K562 (cell line): ENCODE results near the gene CNOT4. TPM values are rescaled to one million over a fixed set of nuclear protein-coding genes. Genes with fewer than 3 reads are reported as not detected.

Source experiments
- ATAC-seq: fragments of 200-7000 bp; cut with Tn5 transposase; 3 replicates; pipeline ENCODE4 v1.9.1; 2020; ENCODE audit warnings: moderate library complexity
- BruUV-seq: library from RNA; stranded (reverse); fragments of 400-500 nt; replicated peaks from 2 replicates; lab custom pipeline; 2021; lab: Mats Ljungman, UMichigan
- CTCF ChIA-PET: fragments of 300-600 bp; formaldehyde crosslinking; extraction: SDS; loops from one replicate; lab custom pipeline; 2021; ENCODE audit warnings: low intra/inter-chr PET ratio; lab: Yijun Ruan, JAX
- POLR2A ChIA-PET: fragments of 300-600, 350-650 bp; sonication (Branson Sonifier 250); formaldehyde crosslinking; extraction: SDS; loops from one replicate; lab custom pipeline; 2021; ENCODE audit warnings: antibody characterized with exemption, inconsistent platforms; lab: Yijun Ruan, JAX
- DNase-seq, 4 experiments: peaks; one replicate each; pipeline versions ENCODE4 v3.0.0 to v3.0.0-alpha.2; 2011 to 2018; ENCODE audit warnings: low spot score in 3 of 4, mixed read lengths in 3 of 4; ENCODE audit errors: extremely low read depth in 1 of 4
- FAIRE-seq: peaks from 2 replicates; lab custom pipeline; 2011; peaks lifted over from hg19 to GRCh38; lab: Jason Lieb, UNC
- H2AFZ ChIP-seq: 2 replicates; pipeline ENCODE4 v1.6.0; 2011; ENCODE audit warnings: low read depth, low read length, control low read depth, inconsistent platforms
- H3K27ac ChIP-seq: fragments of 200-600 bp; 3 replicates; pipeline ENCODE4 v1.8.0; 2011; ENCODE audit warnings: low read depth, mild to moderate bottlenecking, control low read depth, inconsistent platforms, low read length, moderate library complexity, mixed read lengths; ENCODE audit errors: extremely low read depth
- H3K27me3 ChIP-seq, 2 experiments: fragments of 300-600 bp in 1 of 2; 2 replicates in 1 of 2; 3 replicates in 1 of 2; pipeline versions ENCODE4 v1.6.0 to v1.8.0; 2011; ENCODE audit warnings: inconsistent platforms in 2 of 2, low read length in 2 of 2, mild to moderate bottlenecking in 1 of 2, mixed read lengths in 1 of 2, moderate library complexity in 1 of 2; ENCODE audit not compliant: control insufficient read depth in 2 of 2, insufficient read depth in 2 of 2
- H3K36me3 ChIP-seq: fragments of 300-600 bp; 3 replicates; pipeline ENCODE4 v1.8.0; 2011; ENCODE audit warnings: mild to moderate bottlenecking, low read length, inconsistent platforms; ENCODE audit not compliant: control insufficient read depth, insufficient read depth
- H3K4me1 ChIP-seq, 2 experiments: fragments of 200-600 bp in 1 of 2; replicated peaks in 1 of 2; 2 replicates in 1 of 2; 3 replicates in 1 of 2; pipeline versions ENCODE4 v1.5.1 to v1.8.0; 2011; ENCODE audit warnings: inconsistent platforms in 2 of 2, low read length in 2 of 2, mild to moderate bottlenecking in 1 of 2, mixed read lengths in 1 of 2, moderate library complexity in 1 of 2; ENCODE audit not compliant: control insufficient read depth in 2 of 2, insufficient read depth in 2 of 2
- H3K4me2 ChIP-seq: 2 replicates; pipeline ENCODE4 v1.6.1; 2011; ENCODE audit warnings: low read length, control low read depth, inconsistent platforms, mixed read lengths; ENCODE audit not compliant: insufficient read depth
- H3K4me3 ChIP-seq: fragments of 200-600 bp; sonication (generic), shearing (Covaris generic); 2 replicates; pipeline ENCODE4 v1.5.1; 2016; ENCODE audit warnings: control low read depth, inconsistent platforms
- H3K79me2 ChIP-seq: fragments of 200-600 bp; 3 replicates; pipeline ENCODE4 v1.8.0; 2011; ENCODE audit warnings: low read length, inconsistent platforms; ENCODE audit not compliant: control insufficient read depth, insufficient read depth
- H3K9ac ChIP-seq, 2 experiments: 2 replicates each; pipeline versions ENCODE4 v1.6.0 to v1.6.1; 2011; ENCODE audit warnings: low read depth in 2 of 2, low read length in 2 of 2, control low read depth in 1 of 2, inconsistent platforms in 1 of 2, mild to moderate bottlenecking in 1 of 2, mixed read lengths in 1 of 2; ENCODE audit not compliant: insufficient read depth in 1 of 2
- H3K9me1 ChIP-seq: one replicate; pipeline ENCODE4 v1.6.0; 2011; ENCODE audit warnings: inconsistent platforms, mild to moderate bottlenecking, low read length, moderate library complexity; ENCODE audit not compliant: control insufficient read depth, insufficient read depth
- H3K9me3 ChIP-seq: replicated peaks from 2 replicates; pipeline ENCODE4 v1.5.1; 2011; ENCODE audit warnings: low read depth, low read length, inconsistent platforms; ENCODE audit not compliant: control insufficient read depth, insufficient read depth
- H4K20me1 ChIP-seq: replicated peaks from 2 replicates; pipeline ENCODE4 v1.6.1; 2011; ENCODE audit warnings: low read length, inconsistent platforms, mixed read lengths; ENCODE audit not compliant: control insufficient read depth, insufficient read depth
- AFF4 ChIP-seq: sonication (generic); formaldehyde crosslinking; IDR thresholded peaks from 2 replicates; pipeline ENCODE4 v1.8.0; 2023; ENCODE audit warnings: mild to moderate bottlenecking, missing genetic modification reagents
- CBFA2T2 ChIP-seq: fragments of 450-650 bp; conservative IDR thresholded peaks from 2 replicates; pipeline ENCODE4 v1.6.1; 2017; ENCODE audit warnings: mild to moderate bottlenecking
- CEBPB ChIP-seq: fragments of 450-650 bp; IDR thresholded peaks from 2 replicates; pipeline ENCODE4 v1.6.1; 2016; ENCODE audit warnings: missing genetic modification characterization, missing compliant biosample characterization
- DEAF1 ChIP-seq: fragments of 450-650 bp; formaldehyde crosslinking; IDR thresholded peaks from 2 replicates; pipeline ENCODE4 v1.4.0; 2020; ENCODE audit warnings: mild to moderate bottlenecking, moderate library complexity
- IRF9 ChIP-seq: fragments of 450-650 bp; IDR thresholded peaks from 2 replicates; pipeline ENCODE4 v1.6.1; 2016; ENCODE audit warnings: missing biosample characterization, missing genetic modification characterization
- MED1 ChIP-seq: sonication (generic); formaldehyde crosslinking; IDR thresholded peaks from 2 replicates; pipeline ENCODE4 v1.8.1; 2023; ENCODE audit warnings: missing genetic modification reagents, borderline replicate concordance
- NELFE ChIP-seq: IDR thresholded peaks from 2 replicates; pipeline ENCODE4 v1.6.1; 2011; ENCODE audit warnings: mild to moderate bottlenecking; ENCODE audit not compliant: insufficient read depth, insufficient read length
- POLR3A ChIP-seq: IDR thresholded peaks from 2 replicates; pipeline ENCODE4 v1.6.1; 2011; ENCODE audit warnings: borderline replicate concordance, mild to moderate bottlenecking, moderate library complexity; ENCODE audit not compliant: insufficient read length, insufficient read depth; ENCODE audit errors: extremely low read depth
- PRPF4 ChIP-seq: fragments of 200-400 bp; formaldehyde crosslinking; IDR thresholded peaks from one replicate; pipeline ENCODE4 v1.6.1; 2017; ENCODE audit warnings: low read length, low read depth, mild to moderate bottlenecking; ENCODE audit not compliant: insufficient read depth, poor library complexity, severe bottlenecking
- PTRF ChIP-seq: fragments of 450-650 bp; IDR thresholded peaks from 2 replicates; pipeline ENCODE4 v1.6.1; 2016; ENCODE audit warnings: mild to moderate bottlenecking, missing genetic modification characterization, missing compliant biosample characterization
- RFX1 ChIP-seq: fragments of 450-650 bp; IDR thresholded peaks from 2 replicates; pipeline ENCODE4 v1.6.1; 2016; ENCODE audit warnings: mild to moderate bottlenecking, moderate library complexity
- TEAD2 ChIP-seq: fragments of 450-650 bp; IDR thresholded peaks from 2 replicates; pipeline ENCODE4 v1.6.1; 2016; ENCODE audit warnings: missing genetic modification characterization, control low read depth, missing compliant biosample characterization
- ZC3H4 ChIP-seq: sonication (generic); formaldehyde crosslinking; IDR thresholded peaks from 2 replicates; pipeline ENCODE4 v1.9.0; 2021; ENCODE audit warnings: missing genetic modification reagents, borderline replicate concordance
- ZNF212 ChIP-seq: fragments of 450-650 bp; formaldehyde crosslinking; IDR thresholded peaks from 2 replicates; pipeline ENCODE4 v1.4.0; 2020; ENCODE audit warnings: mild to moderate bottlenecking
- ZNF639 ChIP-seq, 2 experiments: fragments of 200-800 bp in 1 of 2; sonication (Bioruptor generic) in 1 of 2; sonication (generic) in 1 of 2; formaldehyde crosslinking in 1 of 2; IDR thresholded peaks in 1 of 2; conservative IDR thresholded peaks in 1 of 2; 2 replicates each; pipeline versions ENCODE4 v1.5.0 to v1.6.1; 2016 to 2020; ENCODE audit warnings: missing compliant biosample characterization in 1 of 2, missing genetic modification characterization in 1 of 2, missing genetic modification reagents in 1 of 2
- WGBS: fragments of 100-300 bp; shearing (Covaris generic); methylation state at CpG from one replicate; pipeline ENCODE4 v1.1.6; 2016; ENCODE audit warnings: low coverage, mixed read lengths; ENCODE audit not compliant: insufficient coverage; ENCODE audit errors: missing lambda C conversion rate; 5-methylcytosine and 5-hydroxymethylcytosine counted together
- in situ Hi-C: fragments of 300-500 bp; cut with MboI; formaldehyde crosslinking; loops from 4 replicates; pipeline ENCODE4 v1.15.0; 2018; ENCODE audit warnings: inconsistent platforms, mixed read lengths
- intact Hi-C: fragments of 100-400 bp; cut with micrococcal nuclease; formaldehyde crosslinking; loops from 2 replicates; pipeline ENCODE4 v1.14.2; 2022
- polyA plus RNA-seq, 8 experiments: library from polyadenylated mRNA; depleted of rRNA in 4 of 8; stranded (reverse) in 5 of 8; unstranded in 3 of 8; fragments of >200 nt; fragmentation: Nextera tagmentation in 2 of 8; fragmentation: Illumina TruSeq in 1 of 8; extraction: Ambion mirVana in 2 of 8; extraction: Trizol in 1 of 8; gene quantifications; 2 replicates each; pipeline versions ENCODE4 v1.2.1 to v1.2.3, GENCODE V29; 2011 to 2014; ENCODE audit warnings: inconsistent platforms in 1 of 8, missing spikeins in 1 of 8
- total RNA-seq, 7 experiments: library from RNA; depleted of rRNA in 6 of 7; stranded (reverse); fragments of >200 nt in 6 of 7; fragmentation: Illumina TruSeq in 2 of 7; extraction: Trizol in 2 of 7; gene quantifications; 2 replicates each; pipeline versions ENCODE4 v1.2.1 to v1.2.3, GENCODE V29; 2011 to 2021; ENCODE audit warnings: low replicate concordance in 1 of 7

CNOT4 gene
- total and polyA plus RNA-seq, 9 of the 15 experiments (the other 6 are each of a cell fraction or from before 2014, with no cell fraction given), result 8.6 to 24.1 (median 15.4) TPM

GRCh38 chr7:135343361-135343760 lies 166.5 kb downstream of the CNOT4 start:
- no peak for ATAC-seq
- BruUV-seq, result no TSS peak
- no peaks in the 10 kb centered on the region for H3K36me3 ChIP-seq
- H3K4me3 ChIP-seq, result no peak overlapping the region
- 0% methylated on average over 2 of the region's 2 CpGs for WGBS
- H3K4me2 ChIP-seq, result no peak overlapping the region
- no peak for FAIRE-seq
- no peak overlapping the region for H3K9ac ChIP-seq
- no peak overlapping the region for H2AFZ ChIP-seq
- no peaks in the 10 kb centered on the region for H3K4me1 ChIP-seq
- H3K27ac ChIP-seq, result no peak overlapping the region
- DNase-seq, result no peak
- no peaks in the 10 kb centered on the region for H3K79me2 ChIP-seq
- H3K9me3 ChIP-seq, result no peaks in the 10 kb centered on the region
- H4K20me1 ChIP-seq, result 0 out of 2 replicates have a peak, but pooled peaks cover 3% of the 10 kb centered on the region
- in situ Hi-C loops, result no loop called here
- H3K27me3 ChIP-seq, result peaks cover 26 to 53% of the 10 kb centered on the region in 2 experiments
- ChIA-PET CTCF (no interaction called here), POLR2A (no interaction called here)
- intact Hi-C loops, result no loop called here
- H3K9me1 ChIP-seq, result no peaks in the 10 kb centered on the region
- TF ChIP-seq NELFE (no peak), MED1 (CRISPR knock-in tag) (no peak), IRF9 (tag) (no peak), PRPF4 (no peak), ZC3H4 (CRISPR knock-in tag) (no peak), DEAF1 (CRISPR knock-in tag) (no peak), ZNF639 (CRISPR knock-in tag; conservative IDR thresholded peaks at IDR 0.05 in 1 of 2, IDR thresholded peaks at IDR 0.05 in 1 of 2) (no peak), RFX1 (no peak), POLR3A (no peak), CEBPB (tag) (no peak), PTRF (no peak), AFF4 (CRISPR knock-in tag) (no peak), TEAD2 (tag) (no peak), ZNF212 (CRISPR knock-in tag) (no peak), CBFA2T2 (no peak)
